ENCODE data around the gene PCNA. TPM values are rescaled to one million over a fixed set of nuclear protein-coding genes. Genes with fewer than 3 reads are reported as not detected.
A peak's percentile ranks its signal among the peaks of the same experiment; 100 is the strongest.

The PCNA gene
- total and polyA plus RNA-seq, 9 of the 15 experiments (the other 6 are each of a cell fraction or from before 2014, with no cell fraction given), result 213 to 390 (median 291) TPM

DNA sequence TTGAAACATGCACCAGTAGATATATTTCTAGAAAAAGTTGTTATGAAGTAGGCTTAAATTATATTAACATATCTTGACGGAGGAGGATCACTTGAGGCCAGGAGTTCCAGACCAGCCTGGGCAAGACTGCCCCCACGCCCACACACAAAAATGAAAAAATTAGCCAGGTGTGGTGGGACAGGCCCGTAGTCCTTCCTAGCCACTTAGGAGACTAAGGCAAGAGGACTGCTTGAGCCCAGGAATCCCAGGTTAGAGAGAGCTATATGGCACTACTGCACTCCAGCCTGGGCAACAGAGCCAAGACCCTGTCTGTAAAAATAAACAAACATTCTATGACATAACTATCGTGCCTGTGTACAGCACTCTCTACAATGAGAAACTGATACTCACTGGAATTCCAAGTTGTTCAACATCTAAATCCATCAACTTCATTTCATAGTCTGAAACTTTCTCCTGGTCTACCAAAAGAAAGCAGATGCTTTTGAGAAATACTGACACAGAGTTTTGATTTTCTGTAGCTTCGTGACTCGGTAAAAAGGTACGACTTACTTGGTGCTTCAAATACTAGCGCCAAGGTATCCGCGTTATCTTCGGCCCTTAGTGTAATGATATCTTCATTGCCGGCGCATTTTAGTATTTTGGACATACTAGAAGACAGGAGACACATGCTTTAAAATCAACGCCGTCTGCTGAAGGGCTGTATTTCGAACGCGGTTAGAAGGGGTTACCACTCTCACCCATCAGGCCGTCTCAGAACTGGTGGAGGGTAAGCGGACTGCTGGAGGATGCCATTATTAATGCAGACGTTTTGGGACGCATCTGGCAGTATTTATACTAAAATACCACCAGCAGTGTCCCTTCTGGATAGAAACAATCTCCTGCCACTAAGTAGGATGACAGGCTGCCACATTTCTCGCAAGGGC, 1.3 kb downstream of the PCNA start:
- peak overlapping the region; percentile 84 for H2AFZ ChIP-seq (ENCODE audit: low read depth, low read length)
- no peaks in the 10 kb centered on the region for H3K27me3 ChIP-seq (ENCODE audit: control insufficient read depth in 2 of 2, insufficient read depth in 2 of 2, low read length in 2 of 2)
- H3K4me3 ChIP-seq, result peak overlapping the region; percentile 77
- ChIA-PET CTCF (ENCODE audit: low intra/inter-chr PET ratio) (interaction anchor here (0.9 kb wide), 1 partner anchor 74 kb away, joined by 3 read pairs; no protein-coding TSS in a partner anchor), POLR2A (interaction anchor here (1.0 to 1.7 kb wide), 4 partner anchors 10 to 73 kb away, joined by 3 to 8 read pairs (median 3); no protein-coding TSS in a partner anchor)
- no peaks in the 10 kb centered on the region for H3K9me1 ChIP-seq (ENCODE audit: control insufficient read depth, insufficient read depth, low read length)
- no TSS peak for BruUV-seq (replicated peaks)
- peaks cover 14% of the 10 kb centered on the region for H4K20me1 ChIP-seq (replicated peaks; ENCODE audit: control insufficient read depth, insufficient read depth, low read length)
- DNase-seq (ENCODE audit: extremely low read depth in 1 of 4, low spot score in 3 of 4), result peak in 1 of 4 experiments; percentile 9
- no peak for ATAC-seq
- peak overlapping the region; percentile 94 to 97 for H3K9ac ChIP-seq (ENCODE audit: insufficient read depth in 1 of 2, low read depth in 2 of 2, low read length in 2 of 2)
- peaks cover 13 to 16% of the 10 kb centered on the region in 2 experiments; a peak in 3 of 5 replicates for H3K4me1 ChIP-seq (replicated peaks in 1 of 2; ENCODE audit: control insufficient read depth in 2 of 2, insufficient read depth in 2 of 2, low read length in 2 of 2)
- TF ChIP-seq FOXP1 (CRISPR knock-in tag; IDR thresholded peaks at IDR 0.05) (no peak), EGR1 (conservative IDR thresholded peaks at IDR 0.05) (peak; percentile 26; the same call in 1 of the 2 replicates), SIN3A (IDR thresholded peaks at IDR 0.05; ENCODE audit: borderline replicate concordance in 2 of 2, control insufficient read depth in 1 of 2, low read depth in 2 of 2, low read length in 2 of 2) (peak in 1 of 2 experiments; percentile 17; a peak in 1 of 4 replicates)
- 1% methylated on average over 21 of the region's 23 CpGs for WGBS (ENCODE audit: insufficient coverage, low coverage, missing lambda C conversion rate)
- FAIRE-seq, result peak; percentile 19
- H3K27ac ChIP-seq (ENCODE audit: extremely low read depth, low read depth, low read length), result peak overlapping the region; percentile 94
- peaks cover 48% of the 10 kb centered on the region for H3K36me3 ChIP-seq (ENCODE audit: control insufficient read depth, insufficient read depth, low read length)
- H3K4me2 ChIP-seq (ENCODE audit: insufficient read depth, low read length), result peak overlapping the region; percentile 91
- H3K79me2 ChIP-seq (ENCODE audit: control insufficient read depth, insufficient read depth, low read length), result peaks cover 42% of the 10 kb centered on the region
- intact Hi-C loops (cut with micrococcal nuclease), result no loop called here
- no peaks in the 10 kb centered on the region for H3K9me3 ChIP-seq (replicated peaks; ENCODE audit: control insufficient read depth, insufficient read depth, low read depth, low read length)
- in situ Hi-C loops (cut with MboI), result no loop called here

Measured in K562 (cell line).